CD4-positive, alpha-beta T cell (primary cell): Measurements from ENCODE around the gene MEST. TPM values are rescaled to one million over a fixed set of nuclear protein-coding genes. Genes with fewer than 3 reads are reported as not detected.
A peak's percentile ranks its signal among the peaks of the same experiment; 100 is the strongest.

Experiments
- ATAC-seq: fragments of 200-7000 bp; cut with Tn5 transposase; one replicate; pipeline ENCODE4 v1.10.0; 2022; ENCODE audit warnings: mild to moderate bottlenecking; ENCODE audit not compliant: poor library complexity
- CTCF ChIA-PET: fragments of 350-600 bp; sonication (Branson Sonifier 250); formaldehyde crosslinking; loops from one replicate; lab custom pipeline; 2021; ENCODE audit warnings: antibody characterized with exemption, inconsistent platforms; lab: Charles Lee
- POLR2A ChIA-PET: fragments of 350-600 bp; sonication (Branson Sonifier 250); formaldehyde crosslinking; loops from one replicate; lab custom pipeline; 2021; ENCODE audit warnings: antibody characterized with exemption, inconsistent platforms; lab: Charles Lee
- DNase-seq, 14 experiments: peaks; one replicate each; pipeline ENCODE4 v3.0.0-alpha.2; 2013 to 2020; ENCODE audit warnings: mixed read lengths in 2 of 14
- H3K27ac ChIP-seq, 2 donors: one replicate each; pipeline versions ENCODE4 v1.5.1 to v1.7.0; 2013; ENCODE audit warnings: low read length in 2 of 2, low read depth in 1 of 2, mild to moderate bottlenecking in 1 of 2
- H3K27me3 ChIP-seq, 2 experiments: 1 replicate in 1 of 2; 2 replicates in 1 of 2; pipeline versions ENCODE4 v1.6.1 to v1.7.0; 2013; ENCODE audit warnings: low read length in 2 of 2, control low read depth in 1 of 2, mild to moderate bottlenecking in 1 of 2, moderate library complexity in 1 of 2; ENCODE audit not compliant: insufficient read depth in 2 of 2, control insufficient read depth in 1 of 2
- H3K36me3 ChIP-seq: one replicate; pipeline ENCODE4 v1.6.1; 2013; ENCODE audit warnings: low read length, control low read depth; ENCODE audit not compliant: insufficient read depth
- H3K4me1 ChIP-seq: one replicate; pipeline ENCODE4 v1.6.1; 2013; ENCODE audit warnings: low read length, control low read depth; ENCODE audit not compliant: insufficient read depth
- H3K4me3 ChIP-seq: one replicate; pipeline ENCODE4 v1.5.1; 2013; ENCODE audit warnings: mild to moderate bottlenecking, low read length, moderate library complexity
- H3K9me3 ChIP-seq, 2 experiments: 1 replicate in 1 of 2; 2 replicates in 1 of 2; pipeline versions ENCODE4 v1.6.1 to v1.7.0; 2013; ENCODE audit warnings: low read length in 2 of 2, mild to moderate bottlenecking in 2 of 2, control low read depth in 1 of 2, moderate library complexity in 1 of 2; ENCODE audit not compliant: control insufficient read depth in 1 of 2, insufficient read depth in 1 of 2
- H3K27ac Mint-ChIP-seq: one replicate; pipeline ENCODE4 v1.8.0; 2020; ENCODE audit warnings: mixed read lengths
- H3K27me3 Mint-ChIP-seq: one replicate; pipeline ENCODE4 v1.8.0; 2021; ENCODE audit warnings: mixed read lengths
- H3K36me3 Mint-ChIP-seq: one replicate; pipeline ENCODE4 v1.8.0; 2021; ENCODE audit warnings: low read depth, mixed read lengths
- H3K4me1 Mint-ChIP-seq: one replicate; pipeline ENCODE4 v1.8.0; 2021; ENCODE audit warnings: low read depth, mixed read lengths
- H3K4me3 Mint-ChIP-seq: one replicate; pipeline ENCODE4 v1.8.0; 2020; ENCODE audit warnings: mild to moderate bottlenecking, mixed read lengths
- H3K9me3 Mint-ChIP-seq: one replicate; pipeline ENCODE4 v1.8.0; 2020; ENCODE audit warnings: mixed read lengths
- CTCF ChIP-seq: fragments of 200-600 bp; IDR thresholded peaks from one replicate; pipeline ENCODE4 v1.8.0; 2022; ENCODE audit warnings: antibody characterized with exemption, mild to moderate bottlenecking
- intact Hi-C, 2 experiments: fragments of 100-400 bp; cut with DNase I in 1 of 2; cut with micrococcal nuclease in 1 of 2; formaldehyde crosslinking; loops; one replicate each; pipeline versions ENCODE4 v1.15.1 to v1.9.0; 2023 to 2025; cut with DNase I, micrococcal nuclease
- total RNA-seq, 174 experiments: library from RNA in 2 of 174; stranded (reverse) in 2 of 174; gene quantifications; one replicate each; pipeline ENCODE4 v1.2.3 and lab custom pipeline; 2021 to 2026

The MEST gene
- total RNA-seq, 2 experiments from 2014 or later = 2.7 to 2.9 TPM

GRCh38 chr7:130485734-130486113 is 6.2 kb upstream of the MEST start:
- ChIA-PET CTCF (interaction anchor here (0.6 kb wide), 1 partner anchor 88 kb away, joined by 3 read pairs; no protein-coding TSS in a partner anchor), POLR2A (no interaction called here)
- Mint-ChIP-seq H3K4me1 (peaks cover 17% of the 10 kb centered on the region), H3K36me3 (no peaks in the 10 kb centered on the region), H3K27me3 (peaks cover 63% of the 10 kb centered on the region), H3K27ac (no peak overlapping the region), H3K4me3 (peak overlapping the region; percentile 89), H3K9me3 (no peaks in the 10 kb centered on the region)
- intact Hi-C loops = loop anchor here (2.0 to 10.0 kb wide), 4 partner anchors 83 to 269 kb away; no protein-coding TSS in a partner anchor
- no peak for TF ChIP-seq CTCF
- Histone ChIP-seq H3K4me3 (peak overlapping the region; percentile 72), H3K27ac (no peak overlapping the region), H3K4me1 (peaks cover 17% of the 10 kb centered on the region), H3K36me3 (no peaks in the 10 kb centered on the region), H3K27me3 (peaks cover 17 to 22% of the 10 kb centered on the region in 2 experiments), H3K9me3 (no peaks in the 10 kb centered on the region)
- DNase-seq (no peak), ATAC-seq (no peak)

DNA sequence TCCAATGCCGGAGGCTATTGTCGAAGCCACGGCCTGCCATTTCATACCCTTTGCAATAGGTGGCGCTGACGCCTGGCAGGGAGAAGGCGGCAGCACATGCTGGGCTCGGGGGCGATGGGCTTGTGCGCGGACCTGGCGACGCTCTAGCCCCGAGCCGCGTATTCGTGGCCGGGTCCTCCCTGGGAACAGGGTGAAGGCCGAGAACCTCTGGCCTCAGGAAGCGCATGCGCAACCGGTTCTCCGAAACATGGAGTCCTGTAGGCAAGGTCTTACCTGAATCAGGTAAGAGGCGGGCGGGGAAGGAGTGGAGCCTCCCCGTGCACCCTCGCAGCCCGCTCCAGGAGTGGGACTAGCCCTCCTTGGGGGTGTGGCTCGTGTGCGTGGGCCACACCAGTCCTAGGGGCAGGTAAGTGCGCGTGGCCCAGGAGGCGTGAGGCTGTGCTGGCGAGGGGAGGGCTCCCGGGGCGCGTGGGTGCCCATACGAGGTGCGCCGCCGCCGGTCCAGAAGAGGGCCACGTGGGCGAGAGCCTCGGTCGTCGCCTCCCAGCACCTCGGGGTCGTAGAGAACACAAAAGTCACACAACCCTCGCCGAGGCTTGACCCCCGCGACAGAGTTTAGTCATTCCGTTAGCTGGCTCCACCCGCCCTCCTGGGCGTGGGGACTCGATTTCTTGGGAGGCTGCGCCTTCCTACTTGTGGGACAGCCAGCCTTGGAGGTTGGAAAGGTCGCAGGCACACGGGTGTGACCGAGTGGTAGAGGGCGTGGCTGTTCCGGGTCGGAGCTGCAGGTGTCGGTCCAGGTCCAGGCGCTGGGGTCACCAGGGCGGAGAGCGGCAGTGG is 5.6 kb upstream of the MEST start:
- Mint-ChIP-seq H3K27me3 (peaks cover 67% of the 10 kb centered on the region), H3K4me1 (peaks cover 21% of the 10 kb centered on the region), H3K27ac (no peak overlapping the region), H3K4me3 (peak overlapping the region; percentile 89), H3K36me3 (no peaks in the 10 kb centered on the region), H3K9me3 (no peaks in the 10 kb centered on the region)
- DNase-seq = peak; percentile 26 to 82 (median 44)
- Histone ChIP-seq H3K4me1 (peaks cover 23% of the 10 kb centered on the region), H3K4me3 (peak overlapping the region; percentile 72), H3K36me3 (no peaks in the 10 kb centered on the region), H3K27me3 (peaks cover 21 to 23% of the 10 kb centered on the region in 2 experiments), H3K27ac (no peak overlapping the region), H3K9me3 (peaks cover 0 to 4% of the 10 kb centered on the region in 2 experiments)
- ATAC-seq = peak; percentile 86
- POLR2A ChIA-PET = interaction anchor here (0.9 kb wide), 1 partner anchor 281 kb away, joined by 3 read pairs; the partner anchor contains the start of gene TMEM209
- intact Hi-C loops = loop anchor here (2.0 to 10.0 kb wide), 4 partner anchors 84 to 268 kb away; no protein-coding TSS in a partner anchor
- CTCF ChIA-PET = interaction anchor here (0.6 kb wide), 1 partner anchor 246 kb away, joined by 6 read pairs; no protein-coding TSS in a partner anchor
- peak; percentile 81 for TF ChIP-seq CTCF

- intact Hi-C loops = loop anchor here (2.0 to 10.0 kb wide), 4 partner anchors 85 to 268 kb away; no protein-coding TSS in a partner anchor
- Histone ChIP-seq H3K4me3 (peak overlapping the region; percentile 72), H3K36me3 (no peaks in the 10 kb centered on the region), H3K27me3 (peaks cover 18 to 27% of the 10 kb centered on the region in 2 experiments), H3K9me3 (peaks cover 0 to 9% of the 10 kb centered on the region in 2 experiments), H3K4me1 (peaks cover 29% of the 10 kb centered on the region), H3K27ac (no peak overlapping the region)
- Mint-ChIP-seq H3K27me3 (peaks cover 66% of the 10 kb centered on the region), H3K36me3 (no peaks in the 10 kb centered on the region), H3K4me1 (peaks cover 26% of the 10 kb centered on the region), H3K4me3 (peak overlapping the region; percentile 89), H3K9me3 (no peaks in the 10 kb centered on the region), H3K27ac (no peak overlapping the region)
- ChIA-PET CTCF (interaction anchor here (0.6 kb wide), 1 partner anchor 246 kb away, joined by 6 read pairs; no protein-coding TSS in a partner anchor), POLR2A (interaction anchor here (0.7 to 0.9 kb wide), 2 partner anchors 23 to 282 kb away, joined by 3 to 5 read pairs; partner anchors contain the start of gene TMEM209)
- ATAC-seq (no peak), DNase-seq (no peak)
- no peak for TF ChIP-seq CTCF
Measured at GRCh38 chr7:130486954-130487436, 4.9 kb upstream of the MEST start.
